H1 (cell line): ENCODE results near the gene FOXN1. TPM values are rescaled to one million over a fixed set of nuclear protein-coding genes. Genes with fewer than 3 reads are reported as not detected.
A peak's percentile ranks its signal among the peaks of the same experiment; 100 is the strongest.

ENCODE experiments used
- CTCF ChIA-PET: fragments of 300-600 bp; sonication (Branson Sonifier 250); formaldehyde crosslinking; loops from one replicate; lab custom pipeline; 2021; ENCODE audit not compliant: partially characterized antibody; lab: Charles Lee
- POLR2A ChIA-PET: fragments of 300-600 bp; sonication (Branson Sonifier 250); formaldehyde crosslinking; loops from one replicate; lab custom pipeline; 2021; ENCODE audit warnings: inconsistent platforms; ENCODE audit not compliant: partially characterized antibody; lab: Charles Lee
- DNase-seq, 2 experiments: peaks; one replicate each; pipeline versions ENCODE4 v3.0.0 to v3.0.0-alpha.2; 2010 to 2022; ENCODE audit warnings: low spot score in 2 of 2, low read depth in 1 of 2, mixed read lengths in 1 of 2
- FAIRE-seq: peaks from 2 replicates; lab custom pipeline; 2011; peaks lifted over from hg19 to GRCh38; lab: Jason Lieb, UNC
- H2AFZ ChIP-seq: 2 replicates; pipeline ENCODE4 v1.8.1; 2012; ENCODE audit warnings: low read length, inconsistent platforms
- H2AK5ac ChIP-seq: 2 replicates; pipeline ENCODE4 v1.6.1; 2013; ENCODE audit warnings: low read depth, low read length
- H2BK120ac ChIP-seq: replicated peaks from 2 replicates; pipeline ENCODE3; 2013; ENCODE audit warnings: low read depth, low read length, inconsistent platforms
- H2BK12ac ChIP-seq: 2 replicates; pipeline ENCODE4 v1.6.1; 2013; ENCODE audit warnings: low read depth, low read length
- H2BK15ac ChIP-seq: 2 replicates; pipeline ENCODE4 v1.6.1; 2013; ENCODE audit warnings: low read length
- H2BK20ac ChIP-seq: 2 replicates; pipeline ENCODE4 v1.6.1; 2013; ENCODE audit warnings: low read length
- H2BK5ac ChIP-seq: 2 replicates; pipeline ENCODE4 v1.6.1; 2013; ENCODE audit warnings: low read depth, low read length
- H3K14ac ChIP-seq: 2 replicates; pipeline ENCODE4 v1.6.1; 2013; ENCODE audit warnings: inconsistent platforms; ENCODE audit not compliant: insufficient read length
- H3K18ac ChIP-seq: 2 replicates; pipeline ENCODE4 v1.6.1; 2013; ENCODE audit warnings: low read length; ENCODE audit errors: extremely low read depth
- H3K23ac ChIP-seq: 2 replicates; pipeline ENCODE4 v1.6.1; 2013; ENCODE audit warnings: inconsistent platforms; ENCODE audit not compliant: insufficient read length
- H3K23me2 ChIP-seq: 2 replicates; pipeline ENCODE4 v1.6.1; 2013; ENCODE audit warnings: low read depth, low read length
- H3K27ac ChIP-seq: 2 replicates; pipeline ENCODE4 v1.6.1; 2011; ENCODE audit warnings: low read depth, low read length, inconsistent platforms
- H3K27me3 ChIP-seq, 4 experiments: replicated peaks in 1 of 4; 1 replicate in 1 of 4; 2 replicates in 3 of 4; pipeline versions ENCODE4 v1.6.1 to v1.8.1; 2011 to 2013; ENCODE audit warnings: low read length in 3 of 4, mild to moderate bottlenecking in 3 of 4, inconsistent platforms in 2 of 4, mixed read lengths in 2 of 4, moderate library complexity in 1 of 4; ENCODE audit not compliant: control insufficient read depth in 3 of 4, insufficient read depth in 3 of 4; ENCODE audit errors: extremely low read depth in 1 of 4
- H3K36me3 ChIP-seq, 4 experiments: 2 replicates each; pipeline versions ENCODE4 v1.6.1 to v1.8.1; 2011 to 2013; ENCODE audit warnings: mild to moderate bottlenecking in 4 of 4, low read length in 3 of 4, moderate library complexity in 2 of 4, control low read depth in 1 of 4, inconsistent platforms in 1 of 4; ENCODE audit not compliant: insufficient read depth in 4 of 4, control insufficient read depth in 2 of 4
- H3K4ac ChIP-seq: replicated peaks from 2 replicates; pipeline ENCODE3; 2013; ENCODE audit warnings: low read length, low read depth, mixed read lengths, inconsistent platforms; ENCODE audit not compliant: insufficient read length
- H3K4me1 ChIP-seq, 4 experiments: replicated peaks in 1 of 4; 1 replicate in 1 of 4; 2 replicates in 3 of 4; pipeline versions ENCODE4 v1.6.1 to v1.8.1; 2011 to 2013; ENCODE audit warnings: low read length in 3 of 4, inconsistent platforms in 2 of 4, mixed read lengths in 1 of 4; ENCODE audit not compliant: insufficient read depth in 4 of 4, control insufficient read depth in 3 of 4
- H3K4me2 ChIP-seq, 2 experiments: 2 replicates each; pipeline versions ENCODE4 v1.6.1 to v1.8.1; 2011 to 2013; ENCODE audit warnings: low read depth in 2 of 2, low read length in 2 of 2, control low read depth in 1 of 2, inconsistent platforms in 1 of 2, mild to moderate bottlenecking in 1 of 2; ENCODE audit not compliant: insufficient read depth in 1 of 2
- H3K4me3 ChIP-seq, 4 experiments: fragments of 200-600, 300-600 bp in 1 of 4; sonication (generic), shearing (Covaris generic), sonication (Bioruptor Twin) in 1 of 4; 2 replicates each; pipeline versions ENCODE4 v1.5.1 to v1.8.1; 2011 to 2016; ENCODE audit warnings: low read length in 4 of 4, low read depth in 3 of 4, control low read depth in 2 of 4, inconsistent platforms in 2 of 4, mild to moderate bottlenecking in 2 of 4, mixed read lengths in 1 of 4, moderate library complexity in 1 of 4; ENCODE audit not compliant: insufficient read depth in 2 of 4; ENCODE audit errors: extremely low read depth in 1 of 4
- H3K56ac ChIP-seq: replicated peaks from 2 replicates; pipeline ENCODE3; 2013; ENCODE audit warnings: low read depth, mild to moderate bottlenecking, mixed read lengths, low read length, inconsistent platforms; ENCODE audit not compliant: insufficient read length
- H3K79me1 ChIP-seq: 2 replicates; pipeline ENCODE4 v1.6.1; 2013; ENCODE audit warnings: low read depth, low read length, control low read depth
- H3K79me2 ChIP-seq, 2 experiments: 2 replicates each; pipeline versions ENCODE4 v1.6.1 to v1.8.1; 2012 to 2013; ENCODE audit warnings: low read length in 2 of 2, mild to moderate bottlenecking in 2 of 2, inconsistent platforms in 1 of 2; ENCODE audit not compliant: insufficient read depth in 2 of 2, control insufficient read depth in 1 of 2
- H3K9ac ChIP-seq, 4 experiments: replicated peaks in 1 of 4; 1 replicate in 1 of 4; 2 replicates in 3 of 4; pipeline versions ENCODE4 v1.6.1 to v1.8.1; 2011 to 2013; ENCODE audit warnings: low read depth in 3 of 4, low read length in 3 of 4, control low read depth in 2 of 4, mild to moderate bottlenecking in 2 of 4, moderate library complexity in 2 of 4, inconsistent platforms in 1 of 4; ENCODE audit errors: extremely low read depth in 1 of 4
- H3K9me3 ChIP-seq, 2 experiments: 2 replicates each; pipeline versions ENCODE4 v1.6.1 to v1.8.1; 2012 to 2013; ENCODE audit warnings: mild to moderate bottlenecking in 2 of 2, moderate library complexity in 2 of 2, control low read depth in 1 of 2, inconsistent platforms in 1 of 2, low read depth in 1 of 2, low read length in 1 of 2, mixed read lengths in 1 of 2; ENCODE audit not compliant: insufficient read depth in 2 of 2
- H4K20me1 ChIP-seq, 2 experiments: replicated peaks in 1 of 2; 2 replicates each; pipeline versions ENCODE3 to v1.8.1; 2011 to 2013; ENCODE audit warnings: inconsistent platforms in 2 of 2, low read length in 2 of 2, mild to moderate bottlenecking in 1 of 2; ENCODE audit not compliant: insufficient read depth in 2 of 2, control insufficient read depth in 1 of 2
- H4K5ac ChIP-seq: 2 replicates; pipeline ENCODE4 v1.6.1; 2013; ENCODE audit warnings: low read length, low read depth, mixed read lengths, inconsistent platforms; ENCODE audit not compliant: insufficient read length
- H4K8ac ChIP-seq: 2 replicates; pipeline ENCODE4 v1.8.0; 2013; ENCODE audit warnings: mild to moderate bottlenecking, moderate library complexity, low read length, inconsistent platforms; ENCODE audit not compliant: insufficient read depth; ENCODE audit errors: extremely low read depth
- H4K91ac ChIP-seq: replicated peaks from 2 replicates; pipeline ENCODE3; 2013; ENCODE audit warnings: low read length, mixed read lengths, inconsistent platforms; ENCODE audit not compliant: insufficient read length
- ASH2L ChIP-seq: fragments of 200-600, 300-600 bp; sonication (generic); IDR thresholded peaks from one replicate; pipeline ENCODE4 v1.7.1; 2017; ENCODE audit warnings: low read length
- CBX5 ChIP-seq: fragments of 300-800, 300-1000 bp; sonication (generic); IDR thresholded peaks from 2 replicates; pipeline ENCODE4 v1.7.1; 2016; ENCODE audit warnings: antibody characterized with exemption, low read length, low read depth
- CHD1 ChIP-seq: IDR thresholded peaks from 2 replicates; pipeline ENCODE4 v1.6.1; 2012; ENCODE audit warnings: low read depth, low read length, improper control_type of control experiment
- CTBP2 ChIP-seq: IDR thresholded peaks from 2 replicates; pipeline ENCODE4 v1.7.0; 2011; ENCODE audit warnings: borderline replicate concordance, mild to moderate bottlenecking, moderate library complexity, mixed read lengths, low read length; ENCODE audit not compliant: insufficient read depth, insufficient read length
- HDAC6 ChIP-seq: IDR thresholded peaks from one replicate; pipeline ENCODE4 v1.7.1; 2012; ENCODE audit warnings: low read depth, mild to moderate bottlenecking, inconsistent platforms, low read length, moderate library complexity
- NANOG ChIP-seq: IDR thresholded peaks from 2 replicates; pipeline ENCODE4 v1.6.1; 2011; ENCODE audit warnings: low read length, low read depth, mild to moderate bottlenecking, inconsistent platforms; ENCODE audit not compliant: insufficient read depth, poor library complexity, severe bottlenecking
- RNF2 ChIP-seq: fragments of 200-900, 300-1000 bp; sonication (generic); IDR thresholded peaks from 2 replicates; pipeline ENCODE4 v1.7.1; 2016; ENCODE audit warnings: borderline replicate concordance, low read depth, mild to moderate bottlenecking, antibody characterized with exemption, low read length; ENCODE audit not compliant: poor library complexity, severe bottlenecking; ENCODE audit errors: missing control alignments
- SIX5 ChIP-seq: IDR thresholded peaks from 2 replicates; pipeline ENCODE4 v1.6.1; 2011; ENCODE audit warnings: mild to moderate bottlenecking, low read depth, low read length
- SUZ12 ChIP-seq: fragments of 200-600 bp; sonication (generic); IDR thresholded peaks from 2 replicates; pipeline ENCODE4 v1.6.1; 2012; ENCODE audit warnings: mild to moderate bottlenecking, inconsistent platforms, low read length, moderate library complexity, mixed read lengths
- TAF7 ChIP-seq: optimal IDR thresholded peaks from 2 replicates; pipeline ENCODE3; 2011; ENCODE audit warnings: low read depth, mild to moderate bottlenecking, inconsistent platforms, low read length, moderate library complexity, borderline replicate concordance
- TBP ChIP-seq: IDR thresholded peaks from 2 replicates; pipeline ENCODE4 v1.6.1; 2011; ENCODE audit warnings: low read depth, low read length, improper control_type of control experiment
- TCF12 ChIP-seq: IDR thresholded peaks from 2 replicates; pipeline ENCODE4 v1.6.1; 2011; ENCODE audit warnings: low read depth, mild to moderate bottlenecking, low read length
- TEAD4 ChIP-seq: IDR thresholded peaks from 2 replicates; pipeline ENCODE4 v1.6.1; 2012; ENCODE audit warnings: low read depth, low read length, inconsistent platforms, mixed read lengths
- WGBS, 2 experiments: shearing (Covaris generic) in 1 of 2; methylation state at CpG; one replicate each; pipeline versions ENCODE4 v1.1.6 to v1.1.7; 2013 to 2015; ENCODE audit warnings: low lambda C conversion rate in 2 of 2, mixed read lengths in 2 of 2, inconsistent platforms in 1 of 2, low coverage in 1 of 2, missing lambda C conversion rate in 1 of 2; ENCODE audit not compliant: insufficient replicate concordance in 2 of 2, insufficient coverage in 1 of 2, insufficient read length in 1 of 2; ENCODE audit errors: extremely low coverage in 1 of 2, missing lambda C conversion rate in 1 of 2; 5-methylcytosine and 5-hydroxymethylcytosine counted together
- polyA plus RNA-seq, 7 experiments: library from polyadenylated mRNA; depleted of rRNA in 3 of 7; stranded (reverse) in 5 of 7; unstranded in 2 of 7; fragments of >200 nt in 5 of 7; fragments of 200-250 nt in 2 of 7; gene quantifications; 1 replicate in 5 of 7; 2 replicates in 1 of 7; 4 replicates in 1 of 7; pipeline versions ENCODE4 v1.2.1 to v1.2.3, GENCODE V29; 2011 to 2013; ENCODE audit warnings: missing spikeins in 2 of 7, mixed read lengths in 2 of 7
- total RNA-seq: library from RNA; stranded (reverse); fragmentation: NEBNext Ultra II Directional; extraction: Animal tissue kit (Norgen Biotek cat#: 25700); gene quantifications from 2 replicates; pipeline ENCODE4 v1.2.1, GENCODE V29; 2021
- TF ChIP-seq, protein P1 (sequence below): IDR thresholded peaks from 2 replicates; pipeline ENCODE4 v1.6.1; 2012; ENCODE audit warnings: inconsistent platforms

Gene FOXN1
- total and polyA plus RNA-seq, 2 of the 8 experiments (the other 6 are each of a cell fraction or from before 2014, with no cell fraction given), result not detected

DNA sequence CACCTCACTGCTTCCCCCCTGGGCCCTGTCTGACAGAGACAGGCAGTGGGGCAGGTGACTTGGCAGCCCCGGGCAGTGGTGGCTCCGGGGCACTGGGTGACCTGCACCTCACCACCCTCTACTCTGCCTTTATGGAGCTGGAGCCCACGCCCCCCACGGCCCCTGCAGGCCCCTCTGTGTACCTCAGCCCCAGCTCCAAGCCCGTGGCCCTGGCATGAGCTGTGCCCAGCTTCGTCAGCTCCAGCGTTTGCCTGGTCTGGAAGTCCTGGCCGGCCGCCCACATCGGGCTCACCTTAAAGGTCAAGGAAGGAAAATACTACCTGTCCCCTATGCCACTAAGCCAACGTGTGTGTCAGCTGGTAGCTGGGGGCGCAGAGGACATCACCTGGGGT is 31.1 kb downstream of the FOXN1 start:
- no peaks in the 10 kb centered on the region for H3K79me2 ChIP-seq
- H4K20me1 ChIP-seq, result no peaks in the 10 kb centered on the region
- no peak overlapping the region for H3K4ac ChIP-seq
- no peak overlapping the region for H3K23ac ChIP-seq
- no peaks in the 10 kb centered on the region for H3K79me1 ChIP-seq
- H3K4me2 ChIP-seq, result no peak overlapping the region
- no peak overlapping the region for H3K56ac ChIP-seq
- no peak overlapping the region for H2BK20ac ChIP-seq
- no peaks in the 10 kb centered on the region for H3K27me3 ChIP-seq
- no peak overlapping the region for H2BK12ac ChIP-seq
- no peak overlapping the region for H4K91ac ChIP-seq
- peaks cover 0 to 5% (median 0%) of the 10 kb centered on the region in 4 experiments; a peak in 2 of 7 replicates for H3K4me1 ChIP-seq
- ChIA-PET POLR2A (no interaction called here), CTCF (interaction anchor here (0.7 to 18.4 kb wide), 12 partner anchors 10 to 121 kb away, joined by 3 to 547 read pairs (median 4); partner anchors contain the start of gene FOXN1)
- no peak for DNase-seq
- FAIRE-seq, result no peak
- no peak overlapping the region for H3K18ac ChIP-seq
- H3K9me3 ChIP-seq, result no peaks in the 10 kb centered on the region
- H2BK5ac ChIP-seq, result no peak overlapping the region
- 90% methylated on average over 12 of the region's 12 CpGs; no CpG with 5 or more reads in 1 of the 2 experiments for WGBS, 2 experiments
- H2AFZ ChIP-seq, result no peak overlapping the region
- no peak overlapping the region for H2BK15ac ChIP-seq
- no peak overlapping the region for H3K9ac ChIP-seq
- no peaks in the 10 kb centered on the region for H3K36me3 ChIP-seq
- no peaks in the 10 kb centered on the region for H3K23me2 ChIP-seq
- no peak overlapping the region for H3K27ac ChIP-seq
- H2BK120ac ChIP-seq, result no peak overlapping the region
- H4K5ac ChIP-seq, result no peak overlapping the region
- no peak overlapping the region for H3K14ac ChIP-seq
- H2AK5ac ChIP-seq, result no peak overlapping the region
- H3K4me3 ChIP-seq, result no peak overlapping the region
- H4K8ac ChIP-seq, result peak overlapping the region; percentile 43; the same call in 1 of the 2 replicates
- TF ChIP-seq RNF2 (no peak), TBP (no peak), CHD1 (no peak), SUZ12 (no peak), TAF7 (no peak), CBX5 (no peak), HDAC6 (no peak), ASH2L (no peak), TEAD4 (no peak), TCF12 (no peak), NANOG (no peak), CTBP2 (no peak), SIX5 (no peak)
- TF ChIP-seq, protein P1, sequence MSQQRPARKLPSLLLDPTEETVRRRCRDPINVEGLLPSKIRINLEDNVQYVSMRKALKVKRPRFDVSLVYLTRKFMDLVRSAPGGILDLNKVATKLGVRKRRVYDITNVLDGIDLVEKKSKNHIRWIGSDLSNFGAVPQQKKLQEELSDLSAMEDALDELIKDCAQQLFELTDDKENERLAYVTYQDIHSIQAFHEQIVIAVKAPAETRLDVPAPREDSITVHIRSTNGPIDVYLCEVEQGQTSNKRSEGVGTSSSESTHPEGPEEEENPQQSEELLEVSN, result no peak
